Ishikawa (cell line): ENCODE results near the gene PCP4.

ENCODE experiments used
- CEBPB ChIP-seq: IDR thresholded peaks from 2 replicates; pipeline ENCODE4 v1.6.1; 2012
- CREB1 ChIP-seq: IDR thresholded peaks from 2 replicates; pipeline ENCODE4 v1.6.1; 2012; ENCODE audit warnings: low read depth
- EGR1 ChIP-seq: IDR thresholded peaks from 2 replicates; pipeline ENCODE4 v1.6.1; 2012
- EP300 ChIP-seq: IDR thresholded peaks from 2 replicates; pipeline ENCODE4 v1.6.1; 2012; ENCODE audit warnings: borderline replicate concordance
- FOXM1 ChIP-seq: IDR thresholded peaks from 2 replicates; pipeline ENCODE4 v1.6.1; 2012; ENCODE audit warnings: low read depth, borderline replicate concordance
- MAX ChIP-seq: IDR thresholded peaks from 2 replicates; pipeline ENCODE4 v1.6.1; 2012
- RAD21 ChIP-seq: IDR thresholded peaks from 2 replicates; pipeline ENCODE4 v1.6.1; 2012; ENCODE audit warnings: low read depth
- REST ChIP-seq: IDR thresholded peaks from 2 replicates; pipeline ENCODE4 v1.6.1; 2012; ENCODE audit warnings: low read depth, mild to moderate bottlenecking
- TAF1 ChIP-seq: IDR thresholded peaks from 2 replicates; pipeline ENCODE4 v1.6.1; 2012; ENCODE audit warnings: low read depth, mild to moderate bottlenecking
- TCF12 ChIP-seq: IDR thresholded peaks from 2 replicates; pipeline ENCODE4 v1.6.1; 2012; ENCODE audit warnings: low read depth
- USF1 ChIP-seq: IDR thresholded peaks from 2 replicates; pipeline ENCODE4 v1.6.1; 2012
- YY1 ChIP-seq: IDR thresholded peaks from 2 replicates; pipeline ENCODE4 v1.6.1; 2012; ENCODE audit warnings: low read depth
- ZBTB7A ChIP-seq: IDR thresholded peaks from 2 replicates; pipeline ENCODE4 v1.6.1; 2012; ENCODE audit warnings: low read depth

- TF ChIP-seq EP300 (no peak), ZBTB7A (no peak), TCF12 (no peak), REST (no peak), CREB1 (no peak), YY1 (no peak), TAF1 (no peak), EGR1 (no peak), USF1 (no peak), CEBPB (no peak), RAD21 (no peak), MAX (no peak), FOXM1 (no peak)
Measured at GRCh38 chr21:39934895-39935294, 67.7 kb downstream of the PCP4 start.
